CD4-positive, CD25-positive, alpha-beta regulatory T cell (primary cell): ENCODE results near the gene RASL11A. TPM values are rescaled to one million over a fixed set of nuclear protein-coding genes. Genes with fewer than 3 reads are reported as not detected.

ENCODE experiments used
- ATAC-seq, 2 donors: fragments of 150-1000 bp; cut with Tn5 transposase; one replicate each; pipeline ENCODE4 v1.10.0; 2021; ENCODE audit warnings: low read depth in 2 of 2, moderate number of reproducible peaks in 2 of 2, moderate library complexity in 1 of 2
- DNase-seq, 3 donors: peaks; one replicate each; pipeline versions ENCODE4 v3.0.0 to v3.0.0-alpha.2; 2012 to 2022; ENCODE audit warnings: mixed read lengths in 1 of 3
- H3K27ac ChIP-seq: one replicate; pipeline ENCODE4 v1.7.0; 2013; ENCODE audit warnings: mild to moderate bottlenecking, low read length; ENCODE audit not compliant: insufficient read depth, poor library complexity, severe bottlenecking
- H3K27me3 ChIP-seq: one replicate; pipeline ENCODE4 v1.7.0; 2013; ENCODE audit warnings: low read length; ENCODE audit not compliant: control insufficient read depth, insufficient read depth
- H3K36me3 ChIP-seq: one replicate; pipeline ENCODE4 v1.7.0; 2013; ENCODE audit warnings: mild to moderate bottlenecking, low read length, moderate library complexity; ENCODE audit not compliant: control insufficient read depth, insufficient read depth
- H3K4me1 ChIP-seq: 2 replicates; pipeline ENCODE4 v1.7.0; 2013; ENCODE audit warnings: mild to moderate bottlenecking, low read length; ENCODE audit not compliant: insufficient read depth, control insufficient read depth, poor library complexity, severe bottlenecking
- H3K4me3 ChIP-seq: one replicate; pipeline ENCODE4 v1.7.0; 2013; ENCODE audit warnings: low read depth, mild to moderate bottlenecking, low read length, moderate library complexity
- H3K9me3 ChIP-seq, 2 experiments: 1 replicate in 1 of 2; 2 replicates in 1 of 2; pipeline ENCODE4 v1.7.0; 2013; ENCODE audit warnings: low read length in 2 of 2, mild to moderate bottlenecking in 1 of 2, moderate library complexity in 1 of 2; ENCODE audit not compliant: control insufficient read depth in 2 of 2
- H3K27ac Mint-ChIP-seq, 3 donors: one replicate each; pipeline ENCODE4 v1.8.0; 2020 to 2022; ENCODE audit warnings: mild to moderate bottlenecking in 3 of 3, mixed read lengths in 3 of 3, moderate library complexity in 2 of 3
- H3K27me3 Mint-ChIP-seq: one replicate; pipeline ENCODE4 v1.8.0; 2022; ENCODE audit warnings: mild to moderate bottlenecking, mixed read lengths
- H3K36me3 Mint-ChIP-seq: one replicate; pipeline ENCODE4 v1.8.0; 2020; ENCODE audit warnings: mixed read lengths
- H3K4me1 Mint-ChIP-seq, 4 donors: one replicate each; pipeline ENCODE4 v1.8.0; 2020 to 2022; ENCODE audit warnings: mixed read lengths in 4 of 4, mild to moderate bottlenecking in 1 of 4
- H3K4me3 Mint-ChIP-seq, 4 donors: one replicate each; pipeline ENCODE4 v1.8.0; 2020 to 2022; ENCODE audit warnings: mild to moderate bottlenecking in 4 of 4, mixed read lengths in 4 of 4, moderate library complexity in 3 of 4
- H3K9me3 Mint-ChIP-seq, 7 donors: one replicate each; pipeline ENCODE4 v1.8.0; 2020 to 2022; ENCODE audit warnings: mixed read lengths in 7 of 7, mild to moderate bottlenecking in 3 of 7, moderate library complexity in 2 of 7
- polyA plus RNA-seq, 4 donors: library from polyadenylated mRNA; unstranded; fragments of 300-500 nt; fragmentation: Illumina TruSeq; gene quantifications; one replicate each; pipeline ENCODE4 v1.2.3, GENCODE V29; 2021
- total RNA-seq: library from RNA; stranded (reverse); gene quantifications from one replicate; pipeline ENCODE4 v1.2.3, GENCODE V29; 2022

Gene RASL11A
- total and polyA plus RNA-seq, 5 donors from 2014 or later: 0.25 to 2.9 (median 0.55) TPM; not detected in 1

DNA sequence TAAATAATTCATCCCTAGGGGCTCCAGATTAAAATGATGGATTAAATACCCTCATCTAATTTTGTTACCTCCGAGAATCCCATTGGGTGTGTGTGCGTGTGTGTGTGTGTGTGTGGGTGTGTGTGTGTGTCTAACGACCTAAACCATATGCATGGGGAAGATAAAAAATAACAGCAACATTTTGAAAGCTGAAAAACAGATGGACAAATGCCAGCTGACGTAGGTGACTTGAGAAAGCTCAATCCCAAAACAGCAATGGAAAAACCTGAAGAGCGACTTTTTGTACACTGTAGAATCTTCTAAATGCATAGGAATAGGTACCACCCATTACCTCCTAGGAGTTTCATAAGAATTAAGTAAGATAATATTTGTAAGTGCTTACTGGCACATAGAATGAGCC is 27.9 kb upstream of the RASL11A start:
- H3K4me3 ChIP-seq: no peak overlapping the region
- Mint-ChIP-seq H3K27ac (peak overlapping the region in 1 of 3 donors; percentile 21), H3K36me3 (peaks cover 8% of the 10 kb centered on the region), H3K27me3 (no peaks in the 10 kb centered on the region), H3K4me3 (no peak overlapping the region), H3K4me1 (peaks cover 1 to 5% (median 3%) of the 10 kb centered on the region in 4 donors), H3K9me3 (no peaks in the 10 kb centered on the region)
- no peak for ATAC-seq
- no peaks in the 10 kb centered on the region for H3K27me3 ChIP-seq
- no peaks in the 10 kb centered on the region for H3K4me1 ChIP-seq
- no peak for DNase-seq
- H3K9me3 ChIP-seq: no peaks in the 10 kb centered on the region
- H3K27ac ChIP-seq: no peak overlapping the region
- no peaks in the 10 kb centered on the region for H3K36me3 ChIP-seq

DNA sequence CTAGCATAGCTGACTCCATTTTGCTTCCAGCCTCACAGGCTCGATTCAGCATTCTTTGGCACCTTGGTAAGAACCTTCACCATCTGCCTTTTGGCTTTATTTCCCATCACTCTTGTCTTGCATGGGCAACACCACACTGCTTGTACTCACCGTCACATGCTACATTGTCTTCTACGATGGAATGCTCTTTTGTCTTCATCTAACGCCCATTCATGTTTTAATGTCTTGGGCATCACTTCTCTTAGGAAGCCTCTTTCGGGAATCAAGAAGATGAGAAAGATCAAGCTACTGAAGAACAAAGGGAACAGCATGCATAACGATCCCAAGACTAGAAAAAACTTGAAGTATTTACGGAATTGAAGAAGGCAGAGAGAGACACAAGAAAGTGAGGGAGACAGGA is 25.0 kb upstream of the RASL11A start:
- Histone ChIP-seq H3K36me3 (no peaks in the 10 kb centered on the region), H3K4me1 (peaks cover 5% of the 10 kb centered on the region), H3K27ac (no peak overlapping the region), H3K9me3 (no peaks in the 10 kb centered on the region), H3K4me3 (no peak overlapping the region), H3K27me3 (no peaks in the 10 kb centered on the region)
- no peak for DNase-seq
- H3K4me1 Mint-ChIP-seq: peaks cover 12 to 20% (median 17%) of the 10 kb centered on the region in 4 donors
- H3K27ac Mint-ChIP-seq: no peak overlapping the region
- peaks cover 8% of the 10 kb centered on the region for H3K36me3 Mint-ChIP-seq
- no peaks in the 10 kb centered on the region for H3K9me3 Mint-ChIP-seq
- no peaks in the 10 kb centered on the region for H3K27me3 Mint-ChIP-seq
- ATAC-seq: no peak
- peak overlapping the region in 1 of 4 donors; percentile 18 for H3K4me3 Mint-ChIP-seq

GRCh38 chr13:27250833-27251165 is 19.8 kb upstream of the RASL11A start:
- peak overlapping the region; percentile 96 to 98 (median 96) for H3K4me3 Mint-ChIP-seq
- H3K9me3 ChIP-seq: no peaks in the 10 kb centered on the region
- peaks cover 33% of the 10 kb centered on the region for H3K4me1 ChIP-seq
- H3K27me3 Mint-ChIP-seq: no peaks in the 10 kb centered on the region
- H3K4me3 ChIP-seq: peak overlapping the region; percentile 99
- H3K36me3 Mint-ChIP-seq: peaks cover 18% of the 10 kb centered on the region
- H3K4me1 Mint-ChIP-seq: peaks cover 29 to 63% (median 45%) of the 10 kb centered on the region in 4 donors
- peaks cover 16% of the 10 kb centered on the region for H3K36me3 ChIP-seq
- no peak for DNase-seq
- H3K27ac ChIP-seq: peak overlapping the region; percentile 97
- ATAC-seq: peak; percentile 2 to 8
- H3K27ac Mint-ChIP-seq: peak overlapping the region; percentile 99 to 100 (median 100)
- H3K27me3 ChIP-seq: no peaks in the 10 kb centered on the region
- H3K9me3 Mint-ChIP-seq: no peaks in the 10 kb centered on the region

GRCh38 chr13:27251166-27252091 is 19.2 kb upstream of the RASL11A start, which contains the start of gene RPL21:
TSS of gene RPL21 (plus strand) at chr13:27251558. CDS start at chr13:27253777, 2,219 bp downstream.
- H3K27me3 ChIP-seq: no peaks in the 10 kb centered on the region
- peaks cover 19% of the 10 kb centered on the region for H3K36me3 Mint-ChIP-seq
- peaks cover 21% of the 10 kb centered on the region for H3K36me3 ChIP-seq
- H3K4me1 Mint-ChIP-seq: peaks cover 29 to 64% (median 45%) of the 10 kb centered on the region in 4 donors
- H3K9me3 Mint-ChIP-seq: no peaks in the 10 kb centered on the region
- peak within 1 kb of the TSS; percentile 96 to 98 (median 96) for H3K4me3 Mint-ChIP-seq
- DNase-seq (peak; percentile 88 to 97 (median 95)), ATAC-seq (peak; percentile 95)
- H3K9me3 ChIP-seq: no peaks in the 10 kb centered on the region
- H3K27ac ChIP-seq: peak within 1 kb of the TSS; percentile 97
- H3K27ac Mint-ChIP-seq: peak within 1 kb of the TSS; percentile 99 to 100 (median 100)
- H3K4me1 ChIP-seq: peaks cover 33% of the 10 kb centered on the region
- H3K4me3 ChIP-seq: peak within 1 kb of the TSS; percentile 99
- no peaks in the 10 kb centered on the region for H3K27me3 Mint-ChIP-seq

- Histone ChIP-seq H3K4me3 (peak overlapping the region; percentile 99), H3K9me3 (no peaks in the 10 kb centered on the region), H3K27ac (peak overlapping the region; percentile 97), H3K36me3 (peaks cover 30% of the 10 kb centered on the region), H3K27me3 (no peaks in the 10 kb centered on the region), H3K4me1 (peaks cover 33% of the 10 kb centered on the region)
- Mint-ChIP-seq H3K4me3 (peak overlapping the region; percentile 96 to 98 (median 96)), H3K9me3 (no peaks in the 10 kb centered on the region), H3K4me1 (peaks cover 29 to 70% (median 44%) of the 10 kb centered on the region in 4 donors), H3K27me3 (no peaks in the 10 kb centered on the region), H3K36me3 (peaks cover 20% of the 10 kb centered on the region), H3K27ac (peak overlapping the region; percentile 99 to 100 (median 100))
- DNase-seq (no peak), ATAC-seq (no peak)
These were observed 18.2 kb upstream of the RASL11A start for GRCh38 chr13:27252467-27252866.

GRCh38 chr13:27257233-27257568 is 13.4 kb upstream of the RASL11A start:
- ATAC-seq (no peak), DNase-seq (no peak)
- Histone ChIP-seq H3K27me3 (no peaks in the 10 kb centered on the region), H3K9me3 (no peaks in the 10 kb centered on the region), H3K36me3 (peaks cover 52% of the 10 kb centered on the region), H3K4me3 (no peak overlapping the region), H3K4me1 (peaks cover 24% of the 10 kb centered on the region), H3K27ac (no peak overlapping the region)
- H3K4me1 Mint-ChIP-seq: peaks cover 29 to 87% (median 61%) of the 10 kb centered on the region in 4 donors
- peak overlapping the region in 1 of 4 donors; percentile 8 for H3K4me3 Mint-ChIP-seq
- H3K36me3 Mint-ChIP-seq: peaks cover 28% of the 10 kb centered on the region
- no peaks in the 10 kb centered on the region for H3K27me3 Mint-ChIP-seq
- peak overlapping the region in 1 of 3 donors; percentile 38 for H3K27ac Mint-ChIP-seq
- H3K9me3 Mint-ChIP-seq: no peaks in the 10 kb centered on the region

- Histone ChIP-seq H3K4me3 (no peak overlapping the region), H3K27ac (no peak overlapping the region), H3K27me3 (no peaks in the 10 kb centered on the region), H3K9me3 (no peaks in the 10 kb centered on the region), H3K4me1 (peaks cover 18% of the 10 kb centered on the region), H3K36me3 (peaks cover 52% of the 10 kb centered on the region)
- Mint-ChIP-seq H3K4me3 (peak overlapping the region in 2 of 4 donors; percentile 8 to 86), H3K4me1 (peaks cover 27 to 86% (median 63%) of the 10 kb centered on the region in 4 donors), H3K36me3 (peaks cover 28% of the 10 kb centered on the region), H3K27ac (peak overlapping the region in 1 of 3 donors; percentile 29), H3K27me3 (no peaks in the 10 kb centered on the region), H3K9me3 (no peaks in the 10 kb centered on the region)
- ATAC-seq: no peak
- no peak for DNase-seq
These were observed 12.9 kb upstream of the RASL11A start for GRCh38 chr13:27257648-27258253.
